ENCODE data around the gene SLC16A4. TPM values are rescaled to one million over a fixed set of nuclear protein-coding genes. Genes with fewer than 3 reads are reported as not detected.

The SLC16A4 gene
- total and polyA plus RNA-seq, 10 of the 15 experiments (the other 5 are each of a cell fraction or from before 2014, with no cell fraction given) = 0.13 to 2.2 (median 0.26) TPM; not detected in 1

- no peak for TF ChIP-seq PRDM15 (CRISPR knock-in tag; IDR thresholded peaks at IDR 0.05)
These were observed 40.1 kb upstream of the SLC16A4 start (continued) for GRCh38 chr1:110430901-110431300.

GRCh38 chr1:110430366-110430765 lies 39.5 kb upstream of the SLC16A4 start:
- no peak overlapping the region for H3K9ac ChIP-seq (ENCODE audit: control insufficient read depth, insufficient read depth, low read length)
- no peak for DNase-seq (ENCODE audit: low read depth, low spot score)
- POLR2A ChIA-PET = no interaction called here

More at GRCh38 chr1:110430366-110430765, 39.5 kb upstream of the SLC16A4 start:
- ChIA-PET CTCF (interaction anchor here (1.1 to 3.0 kb wide), 5 partner anchors 18 to 234 kb away, joined by 3 to 11 read pairs (median 5); no protein-coding TSS in a partner anchor), RAD21 (ENCODE audit: unreplicated experiment) (interaction anchor here (0.7 to 1.9 kb wide), 4 partner anchors 15 to 228 kb away, joined by 3 to 5 read pairs (median 4); partner anchors contain the start of gene RBM15), SMC1A (ENCODE audit: uncharacterized antibody, unreplicated experiment) (interaction anchor here (1.0 to 1.5 kb wide), 3 partner anchors 11 to 222 kb away, joined by 4 to 5 read pairs (median 4); partner anchors contain the start of gene LAMTOR5)
- FAIRE-seq (no peak), ATAC-seq (no peak)
- in situ Hi-C loops (cut with MboI) = no loop called here
- BruUV-seq (replicated peaks) = no TSS peak
- WGBS (ENCODE audit: insufficient coverage, insufficient replicate concordance, low lambda C conversion rate, missing lambda C conversion rate) = 49% methylated on average over 6 of the region's 6 CpGs
- intact Hi-C loops (cut with micrococcal nuclease; ENCODE audit: unreplicated experiment) = no loop called here
- Histone ChIP-seq H3K27ac (ENCODE audit: control insufficient read depth, insufficient read depth) (no peak overlapping the region), H3K9me3 (replicated peaks; ENCODE audit: control insufficient read depth, insufficient read depth, low read length) (no peaks in the 10 kb centered on the region), H3K27me3 (replicated peaks in 1 of 2; ENCODE audit: control insufficient read depth in 2 of 2, insufficient read depth in 2 of 2, low read length in 1 of 2) (peaks cover 0 to 3% of the 10 kb centered on the region in 2 experiments; a peak in 3 of 4 replicates), H3K4me3 (no peak overlapping the region), H4K20me1 (ENCODE audit: control insufficient read depth, insufficient read depth) (no peaks in the 10 kb centered on the region), H3K36me3 (ENCODE audit: control insufficient read depth in 2 of 2, insufficient read depth in 2 of 2, low read length in 1 of 2) (no peaks in the 10 kb centered on the region), H3K79me2 (ENCODE audit: control insufficient read depth, insufficient read depth, low read length) (no peaks in the 10 kb centered on the region), H3K4me2 (ENCODE audit: control insufficient read depth, insufficient read depth) (no peak overlapping the region), H2AFZ (ENCODE audit: control insufficient read depth, low read depth, low read length) (no peak overlapping the region), H3K4me1 (ENCODE audit: control insufficient read depth, insufficient read depth, low read length) (no peaks in the 10 kb centered on the region)
- TF ChIP-seq E2F8 (IDR thresholded peaks at IDR 0.05; ENCODE audit: low read depth, partially characterized antibody) (no peak), STAT1 (conservative IDR thresholded peaks at IDR 0.05) (no peak), HSF1 (IDR thresholded peaks at IDR 0.05; ENCODE audit: low read depth, low read length) (no peak), RELA (IDR thresholded peaks at IDR 0.05; ENCODE audit: borderline replicate concordance, partially characterized antibody) (no peak), SPI1 (IDR thresholded peaks at IDR 0.05; ENCODE audit: borderline replicate concordance, insufficient read depth, low read depth, low read length) (peak; percentile 13; the same call in 1 of the 2 replicates)
